ENCODE results near the gene POMGNT1.
"Not testable (repeated sequence)": the region's sequence is repeated elsewhere in the genome, so short reads cannot be mapped to it uniquely, and the experiment has no call there.

POMGNT1 gene

DNA sequence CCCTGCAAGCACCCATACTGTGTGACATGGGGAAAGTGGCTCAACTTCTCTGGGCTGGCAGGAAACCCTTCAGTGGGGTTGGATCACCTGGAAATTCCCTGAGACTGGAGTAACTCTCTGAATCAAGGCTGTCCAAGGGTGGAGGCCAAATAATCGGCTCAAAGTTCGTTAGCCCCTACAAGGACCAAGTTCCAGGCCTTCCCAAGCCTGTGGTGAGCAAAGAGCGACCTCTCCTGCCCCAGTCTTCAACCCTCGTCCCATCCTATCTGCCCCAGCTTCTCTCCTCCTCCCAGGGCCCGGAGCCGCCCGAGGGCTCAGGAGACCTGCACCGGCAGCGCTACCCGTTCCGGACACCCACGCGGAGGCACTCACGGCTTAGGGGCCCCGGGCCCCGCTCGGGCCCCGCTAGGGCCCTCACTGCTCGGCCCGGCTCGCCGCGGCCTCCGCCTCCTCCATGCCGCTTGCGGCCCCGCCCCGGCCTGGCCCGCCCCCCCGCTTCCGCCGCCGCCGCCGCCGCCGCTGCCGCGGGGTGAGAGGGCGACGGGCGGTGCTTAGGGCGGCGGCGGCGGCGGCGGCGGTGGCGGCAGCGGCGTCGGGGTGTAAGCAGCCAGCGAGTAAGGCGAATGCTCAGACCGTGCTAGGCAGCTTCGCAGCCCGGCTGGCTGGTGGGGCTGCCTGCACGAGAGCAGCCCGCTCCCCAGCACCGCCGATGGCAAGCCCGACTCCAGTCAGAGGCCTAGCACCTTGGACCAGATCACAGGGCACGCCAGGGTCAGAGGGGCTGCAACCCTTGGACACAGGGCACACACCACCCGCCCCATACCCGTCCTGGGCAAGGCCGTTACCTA is at the start of gene POMGNT1:
Gene POMGNT1, minus strand, starts transcription at position 471 of the 848 bp plus-strand sequence. CDS start 613 bp downstream, outside the sequence.
- DNase-seq = peak; percentile 53

DNA sequence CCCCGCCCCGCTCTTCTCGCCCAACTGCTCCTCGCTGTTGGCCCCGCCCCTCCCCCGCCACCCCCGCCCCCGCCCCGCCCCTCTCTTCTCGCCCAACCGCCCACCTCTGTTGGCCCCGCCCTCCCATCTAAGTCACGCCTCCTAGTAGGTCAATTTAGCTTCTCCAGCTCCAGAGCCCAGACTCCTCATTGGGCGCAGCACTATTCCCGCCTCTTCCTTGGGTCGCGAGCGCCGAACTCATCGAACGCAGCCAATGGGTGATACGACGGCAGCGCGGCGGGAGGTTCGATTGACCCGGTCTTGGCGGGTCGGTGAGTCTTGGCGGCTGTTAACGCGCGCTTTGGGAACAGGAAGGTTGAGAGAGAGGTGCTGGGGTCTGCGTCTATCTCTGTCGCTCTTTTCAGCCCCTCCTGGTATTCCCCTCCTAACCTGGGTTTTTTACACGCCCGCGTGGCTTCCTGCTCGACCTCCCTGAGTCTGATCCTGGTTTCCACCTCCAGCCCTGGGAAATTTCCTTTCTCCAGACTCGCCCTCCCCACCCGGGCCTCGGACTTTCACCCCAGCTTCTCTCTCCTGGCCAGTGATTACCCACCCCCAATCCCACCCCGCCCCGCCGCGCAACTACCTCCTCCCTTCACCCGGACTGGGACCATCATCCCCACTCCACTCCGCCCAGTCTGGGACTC is 49.3 kb upstream of the POMGNT1 start, which contains the start of gene RAD54L:
Gene RAD54L, plus strand, starts transcription at position 328 of the 686 bp plus-strand sequence. CDS start 643 bp downstream, outside the sequence.
- peak; percentile 99 for DNase-seq

GRCh38 chr1:46246548-46247435 is 48.6 kb upstream of the POMGNT1 start:
- no peak for DNase-seq

DNA sequence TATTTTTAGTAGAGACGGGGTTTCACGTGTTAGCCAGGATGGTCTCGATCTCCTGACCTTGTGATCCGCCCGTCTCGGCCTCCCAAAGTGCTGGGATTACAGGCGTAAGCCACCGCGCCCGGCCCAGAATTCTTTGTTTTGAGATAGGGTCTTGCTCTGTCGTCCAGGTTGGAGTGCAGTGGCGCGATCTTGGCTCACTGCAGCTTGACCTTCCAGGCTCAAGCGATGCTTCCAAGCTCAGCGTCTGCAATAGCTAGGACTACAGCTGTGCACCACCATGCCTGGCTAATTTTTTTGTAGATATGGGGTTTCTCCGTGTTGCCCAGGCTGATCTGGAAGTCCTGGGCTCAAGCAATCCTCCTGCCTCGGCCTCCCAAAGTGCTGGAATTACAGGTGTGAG is 47.9 kb upstream of the POMGNT1 start:
- not testable (repeated sequence) for DNase-seq

DNA sequence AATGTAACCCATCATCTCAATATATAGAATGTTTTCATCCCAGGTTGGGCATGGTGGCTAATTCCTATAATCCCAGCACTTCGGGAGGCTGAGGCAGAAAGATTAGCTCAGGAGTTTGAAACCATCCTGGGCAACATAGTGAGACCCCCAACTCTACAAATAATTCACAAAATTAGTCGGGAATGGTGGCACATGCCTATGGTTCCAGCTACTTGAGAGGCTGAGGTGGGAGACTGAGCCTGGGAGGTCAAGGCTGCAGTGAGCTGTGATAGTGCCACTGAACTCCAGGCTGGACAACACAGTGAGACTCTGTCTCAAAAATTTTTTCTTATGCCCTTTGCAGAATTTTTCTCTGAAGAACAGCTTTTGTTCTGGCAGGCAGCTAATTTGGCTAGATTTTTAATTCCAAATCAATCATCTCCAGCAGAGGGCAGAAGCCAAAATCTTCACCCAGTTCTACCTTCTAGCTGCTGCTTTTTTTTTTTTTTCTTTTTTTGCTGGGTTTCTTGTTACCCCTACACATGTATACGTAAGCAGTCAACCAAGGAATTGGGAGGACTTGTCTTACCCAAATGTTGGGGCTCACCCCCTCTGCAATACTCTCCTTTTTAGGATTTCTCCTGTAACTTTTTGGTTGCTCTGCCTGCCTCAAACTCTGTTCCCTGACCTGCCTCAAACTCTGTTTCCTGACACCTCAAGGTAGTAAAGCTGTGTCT is 46.6 kb upstream of the POMGNT1 start:
- peak; percentile 8 for DNase-seq

DNA sequence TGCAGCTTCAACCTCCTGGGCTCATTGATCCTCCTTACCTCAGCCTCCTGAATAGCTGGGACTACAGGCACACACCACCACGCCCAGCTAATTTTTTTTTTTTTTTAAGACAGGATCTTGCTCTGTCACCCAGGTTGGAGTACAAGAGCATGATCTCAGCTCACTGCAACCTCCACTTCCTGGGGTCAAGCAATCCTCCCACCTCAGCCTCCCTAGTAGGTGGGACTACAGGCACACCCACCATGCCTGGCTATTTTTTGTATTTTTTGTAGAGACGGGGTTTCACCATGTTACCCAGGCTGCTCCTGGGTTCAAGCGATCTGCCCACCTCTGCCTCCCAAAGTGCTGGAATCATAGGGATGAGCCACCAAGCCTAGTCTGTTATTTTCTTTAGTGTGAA is 45.6 kb upstream of the POMGNT1 start:
- not testable (repeated sequence) for DNase-seq

GRCh38 chr1:46242918-46243317 is 44.7 kb upstream of the POMGNT1 start:
- no peak for DNase-seq

DNA sequence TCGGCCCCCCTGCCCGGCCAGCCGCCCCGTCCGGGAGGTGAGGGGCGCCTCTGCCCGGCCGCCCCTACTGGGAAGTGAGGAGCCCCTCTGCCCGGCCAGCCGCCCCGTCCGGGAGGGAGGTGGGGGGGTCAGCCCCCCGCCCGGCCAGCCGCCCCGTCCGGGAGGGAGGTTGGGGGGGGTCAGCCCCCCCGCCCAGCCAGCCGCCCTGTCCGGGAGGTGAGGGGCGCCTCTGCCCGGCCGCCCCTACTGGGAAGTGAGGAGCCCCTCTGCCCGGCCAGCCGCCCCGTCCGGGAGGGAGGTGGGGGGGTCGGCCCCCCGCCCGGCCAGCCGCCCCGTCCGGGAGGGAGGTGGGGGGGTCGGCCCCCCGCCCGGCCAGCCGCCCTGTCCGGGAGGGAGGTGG is 43.5 kb upstream of the POMGNT1 start:
- not testable (repeated sequence) for DNase-seq

DNA sequence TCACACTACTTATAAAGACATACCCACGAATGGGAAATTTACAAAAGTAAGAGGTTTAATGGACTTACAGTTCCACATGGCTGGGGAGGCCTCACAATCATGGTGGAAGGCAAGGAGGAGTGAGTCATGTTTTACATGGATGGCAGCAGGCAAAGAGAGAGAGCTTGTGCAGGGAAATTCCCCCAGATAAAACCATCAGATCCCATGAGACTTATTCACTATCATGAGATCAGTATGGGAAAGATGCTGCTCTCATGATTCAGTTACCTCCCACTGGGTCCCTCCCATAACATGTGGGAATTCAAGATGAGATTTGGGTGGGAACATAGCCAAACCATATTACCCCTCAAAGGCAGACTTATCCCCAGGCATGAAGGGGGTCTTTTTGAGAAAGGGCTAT is 40.6 kb upstream of the POMGNT1 start:
- DNase-seq = not testable (repeated sequence)

DNA sequence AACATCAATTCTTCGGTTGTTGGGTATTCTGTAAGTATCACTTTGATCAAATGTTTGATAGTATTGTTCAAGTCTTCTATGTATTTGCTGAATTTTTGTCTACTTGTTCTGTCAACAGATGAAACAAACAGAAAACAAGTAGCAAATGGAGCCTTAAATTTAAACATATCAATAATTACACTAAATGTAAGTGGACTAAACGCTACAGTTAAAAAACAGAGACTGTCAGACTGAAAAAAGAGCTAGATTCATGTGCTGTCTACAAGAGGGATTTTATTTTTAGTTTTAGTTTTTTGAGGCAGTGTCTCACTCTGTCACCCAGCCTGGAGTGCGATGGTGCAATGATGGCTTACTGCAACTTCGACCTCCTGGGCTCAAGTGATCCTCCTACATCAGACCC is 38.6 kb upstream of the POMGNT1 start:
- no peak for DNase-seq

GRCh38 chr1:46231231-46231630 is 33.0 kb upstream of the POMGNT1 start:
- DNase-seq = not testable (repeated sequence)

DNA sequence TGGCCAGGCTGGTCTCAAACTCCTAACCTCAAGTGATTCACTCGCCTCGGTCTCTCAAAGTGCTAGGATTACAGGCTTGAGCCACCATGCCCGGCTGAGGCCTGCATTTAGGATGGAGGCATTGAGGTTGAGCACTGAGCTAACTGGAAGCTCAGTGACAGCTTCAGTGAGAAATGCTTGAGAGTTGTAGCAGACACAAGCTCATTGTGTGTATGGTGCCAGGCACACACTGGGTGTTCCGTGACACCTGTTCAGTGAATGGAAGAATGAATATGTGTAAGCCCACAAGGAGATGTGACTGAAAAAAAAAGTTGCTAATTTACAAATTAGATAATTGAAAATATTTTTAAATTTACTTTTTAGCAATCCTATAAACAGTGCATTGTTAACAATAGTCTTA is 26.7 kb upstream of the POMGNT1 start:
- no peak for DNase-seq

- DNase-seq = peak; percentile 58
These were observed 25.3 kb upstream of the POMGNT1 start for GRCh38 chr1:46223472-46223943.

GRCh38 chr1:46223055-46223454 is 24.8 kb upstream of the POMGNT1 start:
- DNase-seq = not testable (repeated sequence)

DNA sequence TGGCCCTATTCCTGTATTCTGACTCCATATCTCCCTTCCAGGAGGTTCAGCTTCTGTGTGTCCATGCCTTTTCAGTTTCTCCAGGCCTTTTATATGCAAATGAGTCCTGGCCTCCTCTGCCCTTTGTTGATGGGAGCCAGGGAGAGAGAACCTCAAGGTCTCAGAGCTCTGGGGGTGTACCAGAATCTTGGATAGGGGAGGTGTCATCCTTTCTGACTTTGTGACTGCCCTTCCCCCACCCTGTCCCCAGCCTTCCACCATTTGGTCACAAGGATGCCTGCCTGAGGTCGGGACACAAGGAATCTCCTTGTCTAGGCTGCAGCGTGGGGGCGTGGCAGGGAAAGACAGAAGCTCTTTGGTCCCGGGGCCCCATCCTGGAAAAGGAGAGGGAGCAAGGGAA is 23.5 kb upstream of the POMGNT1 start:
- no peak for DNase-seq

DNA sequence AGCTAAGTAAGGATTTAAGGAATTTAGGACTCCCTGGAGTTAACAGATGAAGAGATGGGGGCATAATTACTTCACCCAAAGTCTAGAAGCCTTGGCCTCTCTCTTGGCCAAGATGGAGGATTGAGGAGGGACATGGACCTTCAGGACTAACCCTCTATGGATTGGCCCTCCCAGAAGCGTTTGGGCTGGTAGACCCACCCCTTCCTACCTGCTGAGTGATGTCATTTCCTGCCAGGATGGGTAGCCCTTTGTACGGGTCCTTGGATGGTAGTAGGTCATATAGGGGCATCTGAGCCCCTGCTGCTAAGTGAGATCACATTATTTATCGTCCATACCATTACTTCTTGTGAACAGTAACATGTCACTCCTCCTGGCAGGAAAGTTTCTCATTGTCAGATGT is 22.6 kb upstream of the POMGNT1 start:
- DNase-seq = no peak

DNA sequence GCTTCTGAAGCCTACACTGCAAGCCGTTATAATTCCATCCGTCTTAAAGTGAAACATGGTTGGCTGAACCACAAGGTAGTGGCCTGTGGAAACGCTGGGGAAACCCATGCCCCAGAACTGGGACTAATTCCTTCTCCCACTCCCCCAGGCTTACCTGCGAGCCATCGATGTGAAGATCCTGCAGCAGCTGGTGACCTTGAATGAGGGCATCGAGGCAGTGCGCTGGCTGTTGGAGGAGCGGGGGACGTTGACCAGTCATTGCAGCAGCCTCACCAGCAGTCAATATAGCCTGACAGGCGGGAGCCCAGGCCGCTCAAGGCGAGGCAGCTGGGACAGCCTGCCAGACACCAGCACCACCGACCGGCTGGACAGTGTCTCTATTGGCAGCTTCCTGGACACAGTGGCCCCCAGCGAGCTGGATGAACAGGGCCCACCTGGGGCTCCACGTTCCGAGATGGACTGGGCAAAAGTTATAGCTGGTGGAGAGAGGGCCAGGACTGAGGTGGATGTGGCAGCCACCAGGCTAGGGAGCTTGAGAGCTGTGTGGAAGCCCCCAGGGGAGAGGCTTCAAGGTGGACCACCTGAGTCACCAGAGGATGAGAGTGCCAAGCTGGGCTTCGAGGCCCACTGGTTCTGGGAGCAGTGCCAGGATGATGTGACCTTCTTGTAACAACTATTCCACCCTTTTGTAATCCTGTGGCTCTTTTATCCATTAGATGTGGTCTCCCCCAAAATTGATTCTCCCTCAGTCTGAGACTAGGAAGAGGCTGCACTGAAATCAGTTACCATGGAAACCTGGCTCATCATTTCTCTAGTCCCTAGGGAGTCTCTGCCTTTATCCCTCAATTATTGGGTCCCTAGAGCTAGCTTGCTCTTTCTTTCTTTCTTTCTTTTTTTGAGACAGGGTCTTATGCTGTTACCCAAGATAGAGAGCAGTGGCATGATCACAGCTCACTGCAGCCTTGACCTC is 21.6 kb upstream of the POMGNT1 start:
- DNase-seq = peak; percentile 11

- DNase-seq = peak; percentile 91
These were observed 20.2 kb upstream of the POMGNT1 start for GRCh38 chr1:46218443-46218842.

DNA sequence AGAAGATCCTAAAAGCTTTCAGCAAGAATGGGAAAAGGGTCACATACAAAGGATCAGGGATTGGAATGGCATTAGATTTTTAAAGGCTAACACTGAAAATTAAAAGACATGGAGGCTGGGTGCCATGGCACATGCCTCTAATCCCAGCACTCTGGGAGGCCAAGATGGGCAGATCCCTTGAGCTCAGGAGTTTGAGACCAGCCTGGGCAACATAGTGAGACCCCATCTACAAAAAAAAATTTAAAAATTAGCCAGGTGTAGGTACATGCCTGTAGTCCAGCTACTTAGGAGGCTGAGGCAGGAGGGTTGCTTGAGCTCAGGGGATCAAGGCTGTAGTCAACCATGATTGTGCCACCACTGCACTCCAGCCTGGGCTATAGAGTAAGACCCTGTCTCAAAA is 17.3 kb upstream of the POMGNT1 start:
- DNase-seq = no peak

- no peak for DNase-seq
These were observed 12.8 kb upstream of the POMGNT1 start for GRCh38 chr1:46211051-46211450.

- DNase-seq = no peak
These were observed 12.3 kb upstream of the POMGNT1 start for GRCh38 chr1:46210561-46210960.
